Measurements from ENCODE around the gene SLC9A3.

Gene SLC9A3

GRCh38 chr5:482021-482420 is 42.2 kb downstream of the SLC9A3 start:
- Histone ChIP-seq H3K4me3 (ENCODE audit: low read depth, low read length) (no peak overlapping the region), H3K27ac (ENCODE audit: extremely low read depth, low read depth, low read length) (no peak overlapping the region), H3K36me3 (ENCODE audit: control insufficient read depth in 2 of 2, insufficient read depth in 1 of 2, low read length in 2 of 2) (no peaks in the 10 kb centered on the region; a peak in 1 of 3 replicates), H3K9me3 (ENCODE audit: control insufficient read depth, insufficient read depth, low read depth, low read length) (no peaks in the 10 kb centered on the region), H3K4me1 (ENCODE audit: control insufficient read depth, insufficient read depth, low read length) (no peaks in the 10 kb centered on the region)
- TF ChIP-seq ZNF114 (tag by site-specific recombination; IDR thresholded peaks at IDR 0.05) (no peak), ZNF280C (tag by site-specific recombination; IDR thresholded peaks at IDR 0.05) (no peak), SCRT2 (tag by site-specific recombination; IDR thresholded peaks at IDR 0.05) (no peak), ZNF701 (tag by site-specific recombination; IDR thresholded peaks at IDR 0.05) (no peak), ZNF140 (tag by site-specific recombination; IDR thresholded peaks at IDR 0.05) (no peak), ZNF449 (tag by site-specific recombination; IDR thresholded peaks at IDR 0.05) (no peak), HOXD13 (CRISPR knock-in tag; IDR thresholded peaks at IDR 0.05; ENCODE audit: borderline replicate concordance) (no peak)
- ChIA-PET CTCF (no interaction called here), POLR2A (no interaction called here)

- H3K27ac ChIP-seq (ENCODE audit: extremely low read depth, low read depth, low read length) = no peak overlapping the region
- TF ChIP-seq ZNF433 (tag by site-specific recombination; IDR thresholded peaks at IDR 0.05; ENCODE audit: low read depth) (no peak), PRDM10 (tag by site-specific recombination; IDR thresholded peaks at IDR 0.05) (no peak), ZNF404 (tag by site-specific recombination; IDR thresholded peaks at IDR 0.05) (no peak), ZNF830 (tag by site-specific recombination; IDR thresholded peaks at IDR 0.05; ENCODE audit: low read depth) (no peak), ZNF548 (tag by site-specific recombination; IDR thresholded peaks at IDR 0.05) (no peak), PRDM2 (tag by site-specific recombination; IDR thresholded peaks at IDR 0.05; ENCODE audit: borderline replicate concordance) (no peak), PRDM4 (tag by site-specific recombination; IDR thresholded peaks at IDR 0.05) (no peak), ZNF549 (tag by site-specific recombination; IDR thresholded peaks at IDR 0.05) (no peak), ZEB2 (tag by site-specific recombination; IDR thresholded peaks at IDR 0.05) (no peak), ZBTB17 (tag by site-specific recombination; IDR thresholded peaks at IDR 0.05) (no peak), KLF1 (tag by site-specific recombination; IDR thresholded peaks at IDR 0.05) (no peak), ZNF600 (tag by site-specific recombination; IDR thresholded peaks at IDR 0.05) (no peak)
Measured at GRCh38 chr5:481347-481746, 42.9 kb downstream of the SLC9A3 start.

More at GRCh38 chr5:481347-481746, 42.9 kb downstream of the SLC9A3 start:
- Histone ChIP-seq H3K36me3 (ENCODE audit: control insufficient read depth in 2 of 2, insufficient read depth in 1 of 2, low read length in 2 of 2) (no peaks in the 10 kb centered on the region; a peak in 1 of 3 replicates), H3K9me3 (ENCODE audit: control insufficient read depth, insufficient read depth, low read depth, low read length) (no peaks in the 10 kb centered on the region), H3K4me1 (ENCODE audit: control insufficient read depth, insufficient read depth, low read length) (no peaks in the 10 kb centered on the region), H3K4me3 (ENCODE audit: low read depth, low read length) (no peak overlapping the region)
- CTCF ChIA-PET = no interaction called here
- POLR2A ChIA-PET = no interaction called here
